Heart left ventricle (tissue), 16 donors: ENCODE results near the gene TXNDC15. TPM values are rescaled to one million over a fixed set of nuclear protein-coding genes. Genes with fewer than 3 reads are reported as not detected.

Source experiments
- ATAC-seq, 4 donors: fragments of 200-7000 bp; cut with Tn5 transposase; one replicate each; pipeline ENCODE4 v1.9.1; 2020 to 2022; ENCODE audit warnings: moderate library complexity in 4 of 4, mild to moderate bottlenecking in 3 of 4, moderate number of reproducible peaks in 1 of 4
- DNase-seq, 5 donors: peaks; one replicate each; pipeline ENCODE4 v3.0.0-alpha.2; 2020
- H3K27ac ChIP-seq, 12 donors: fragments of 200-600 bp; sonication (generic) in 4 of 12; one replicate each; pipeline versions ENCODE4 v1.5.0 to v1.8.0; 2016 to 2022; ENCODE audit warnings: mild to moderate bottlenecking in 2 of 12
- H3K27me3 ChIP-seq, 9 donors: fragments of 200-600 bp; sonication (generic) in 2 of 9; one replicate each; pipeline versions ENCODE4 v1.5.1 to v1.8.0; 2016 to 2022; ENCODE audit warnings: mild to moderate bottlenecking in 3 of 9
- H3K36me3 ChIP-seq, 9 donors: fragments of 200-600 bp; sonication (generic) in 2 of 9; one replicate each; pipeline versions ENCODE4 v1.5.0 to v1.8.0; 2018 to 2022; ENCODE audit warnings: mild to moderate bottlenecking in 2 of 9
- H3K4me1 ChIP-seq, 12 donors: fragments of 200-600 bp; sonication (generic) in 4 of 12; one replicate each; pipeline versions ENCODE4 v1.5.0 to v1.8.0; 2016 to 2022; ENCODE audit warnings: mild to moderate bottlenecking in 3 of 12
- H3K4me3 ChIP-seq, 12 donors: fragments of 200-600 bp; sonication (generic) in 4 of 12; one replicate each; pipeline versions ENCODE4 v1.5.0 to v1.8.0; 2017 to 2022; ENCODE audit warnings: mild to moderate bottlenecking in 9 of 12, moderate library complexity in 4 of 12
- H3K9me3 ChIP-seq, 12 donors: fragments of 200-600 bp; sonication (generic) in 4 of 12; one replicate each; pipeline versions ENCODE4 v1.5.0 to v1.8.0; 2016 to 2022; ENCODE audit warnings: mild to moderate bottlenecking in 1 of 12
- POLR2A ChIP-seq, 2 donors: fragments of 450-650 bp; IDR thresholded peaks; one replicate each; pipeline ENCODE4 v1.6.1; 2017; ENCODE audit warnings: antibody characterized with exemption in 2 of 2, mild to moderate bottlenecking in 2 of 2, moderate library complexity in 2 of 2
- WGBS, 4 donors: extraction: QIAGEN DNeasy Blood & Tissue Kit in 2 of 4; methylation state at CpG; one replicate each; pipeline versions ENCODE4 v1.1.5 to v1.1.7; 2013 to 2018; 5-methylcytosine and 5-hydroxymethylcytosine counted together
- intact Hi-C, 10 donors: fragments of 100-400 bp; cut with DNase I; formaldehyde crosslinking; loops; one replicate each; pipeline versions ENCODE4 v1.11.1 to v1.14.2; 2022
- polyA plus RNA-seq, 2 donors: library from polyadenylated mRNA; stranded (reverse); fragments of 200-250 nt; gene quantifications; one replicate each; pipeline ENCODE4 v1.2.3, GENCODE V29; 2013
- total RNA-seq, 9 donors: library from RNA; depleted of rRNA in 2 of 9; stranded (reverse); fragments of >200 nt in 2 of 9; fragmentation: NEBNext Ultra II Directional in 3 of 9; extraction: Animal tissue kit (Norgen Biotek cat#: 25700) in 3 of 9; gene quantifications; one replicate each; pipeline versions ENCODE4 v1.1.0 to v1.2.4, GENCODE V29; 2016 to 2023
- TF ChIP-seq, protein P1 (sequence below), 12 donors: fragments of 200-600 bp; sonication (generic) in 4 of 12; IDR thresholded peaks; one replicate each; pipeline versions ENCODE4 v1.5.0 to v1.8.0; 2018 to 2022; ENCODE audit warnings: antibody characterized with exemption in 12 of 12, mild to moderate bottlenecking in 5 of 12
- donor health status: ischemic (EF 13 %, LVEDD 7.1; RV severe dilation, severe dysfunction).
- donor health status: healthy with polysubstance abuse.
- donor health status: DM: no; HTN: yes; CAD: no.
- donor health status: DM: no; HTN: no; CAD: no.
- donor health status: ischemic (EF 25% LVEDD 6.9; RV normal size, moderate dysfunction).
- donor health status: ischemic (EF 25% LVEDD 5.7; RV mildly dilated, moderate dysfunction).
- donor health status: healthy.
- donor health status: DM: yes; HTN: yes; CAD: no.
- donor health status: ischemic (EF 35%, LVEDD 5.7; RV mildly dilated, moderate dysfunction).
- donor health status: nonischemic (EF 11% LVEDD 7.7; RV severe dilation, severe dysfunction).
- donor health status: DM: yes; HTN: yes; CAD: no.
- donor health status: PGD.
- donor health status: ischemic (EF 29% LVEDD 5.4; RV normal size, mild dysfunction).
- donor health status: nonischemic (EF 23%, LVEDD 6.1; RV moderate dilation, normal function).

Gene TXNDC15
- total and polyA plus RNA-seq, 11 donors: 38.4 to 129 (median 55.6) TPM

GRCh38 chr5:134864707-134865106, 9.5 kb upstream of the TXNDC15 start:
- Histone ChIP-seq H3K27ac (no peak overlapping the region), H3K27me3 (no peaks in the 10 kb centered on the region), H3K36me3 (peaks cover 0 to 32% (median 13%) of the 10 kb centered on the region in 9 donors), H3K9me3 (no peaks in the 10 kb centered on the region), H3K4me3 (no peak overlapping the region), H3K4me1 (no peaks in the 10 kb centered on the region)
- TF ChIP-seq, protein P1, sequence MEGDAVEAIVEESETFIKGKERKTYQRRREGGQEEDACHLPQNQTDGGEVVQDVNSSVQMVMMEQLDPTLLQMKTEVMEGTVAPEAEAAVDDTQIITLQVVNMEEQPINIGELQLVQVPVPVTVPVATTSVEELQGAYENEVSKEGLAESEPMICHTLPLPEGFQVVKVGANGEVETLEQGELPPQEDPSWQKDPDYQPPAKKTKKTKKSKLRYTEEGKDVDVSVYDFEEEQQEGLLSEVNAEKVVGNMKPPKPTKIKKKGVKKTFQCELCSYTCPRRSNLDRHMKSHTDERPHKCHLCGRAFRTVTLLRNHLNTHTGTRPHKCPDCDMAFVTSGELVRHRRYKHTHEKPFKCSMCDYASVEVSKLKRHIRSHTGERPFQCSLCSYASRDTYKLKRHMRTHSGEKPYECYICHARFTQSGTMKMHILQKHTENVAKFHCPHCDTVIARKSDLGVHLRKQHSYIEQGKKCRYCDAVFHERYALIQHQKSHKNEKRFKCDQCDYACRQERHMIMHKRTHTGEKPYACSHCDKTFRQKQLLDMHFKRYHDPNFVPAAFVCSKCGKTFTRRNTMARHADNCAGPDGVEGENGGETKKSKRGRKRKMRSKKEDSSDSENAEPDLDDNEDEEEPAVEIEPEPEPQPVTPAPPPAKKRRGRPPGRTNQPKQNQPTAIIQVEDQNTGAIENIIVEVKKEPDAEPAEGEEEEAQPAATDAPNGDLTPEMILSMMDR (IDR thresholded peaks at IDR 0.05): no peak
- TF ChIP-seq POLR2A (IDR thresholded peaks at IDR 0.05): no peak
- WGBS, 4 donors: 87 to 95% (median 89%) methylated on average over 2 of the region's 2 CpGs
- no peak for DNase-seq
- ATAC-seq: no peak
- intact Hi-C loops: no loop called here

DNA sequence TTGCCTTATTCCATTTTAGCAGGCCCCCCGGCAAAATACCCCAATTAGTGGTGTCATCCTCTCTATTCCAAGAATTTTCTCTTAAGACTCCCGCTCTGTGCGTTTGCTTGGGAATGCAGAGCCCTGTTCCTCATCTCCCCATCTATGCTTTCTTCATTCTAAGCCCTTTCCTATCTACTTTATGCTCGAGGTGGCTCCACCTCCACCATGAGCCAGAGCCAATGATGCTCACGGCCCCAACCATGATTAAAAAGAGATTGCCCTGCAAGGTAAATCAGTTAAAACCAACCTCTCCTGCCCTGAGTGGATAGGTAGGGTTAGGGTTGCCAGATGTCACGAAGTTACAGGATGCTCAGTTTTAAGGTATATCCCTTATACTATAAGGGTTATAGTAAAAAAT, 677 bp upstream of the TXNDC15 start:
- TF ChIP-seq, protein P1 (IDR thresholded peaks at IDR 0.05): no peak
- TF ChIP-seq POLR2A (IDR thresholded peaks at IDR 0.05): no peak
- H3K27me3 ChIP-seq: no peaks in the 10 kb centered on the region
- peak overlapping the region in 10 of 12 donors; percentile 74 to 97 (median 91) for H3K4me3 ChIP-seq
- intact Hi-C loops: no loop called here
- peaks cover 0 to 38% (median 16%) of the 10 kb centered on the region in 12 donors for H3K4me1 ChIP-seq
- WGBS, 4 donors: 88 to 93% (median 88%) methylated on average over 6 of the region's 6 CpGs
- no peaks in the 10 kb centered on the region for H3K36me3 ChIP-seq
- ATAC-seq (no peak), DNase-seq (no peak)
- H3K9me3 ChIP-seq: no peaks in the 10 kb centered on the region
- H3K27ac ChIP-seq: peak overlapping the region; percentile 66 to 99 (median 96)

- H3K4me3 ChIP-seq: peak overlapping the region; percentile 74 to 97 (median 91)
- peak overlapping the region; percentile 66 to 99 (median 96) for H3K27ac ChIP-seq
- no peaks in the 10 kb centered on the region for H3K9me3 ChIP-seq
- 7 to 9% (median 8%) methylated on average over 20 of the region's 20 CpGs for WGBS, 4 donors
- ATAC-seq (peak; percentile 60 to 77 (median 72)), DNase-seq (peak; percentile 55 to 82 (median 77))
- no peak for TF ChIP-seq POLR2A (IDR thresholded peaks at IDR 0.05)
- TF ChIP-seq, protein P1 (IDR thresholded peaks at IDR 0.05): no peak
- intact Hi-C loops: loop anchor here in 4 of 10 donors (1.0 to 2.0 kb wide), 5 partner anchors 29 to 30 kb away; partner anchors contain the start of genes PCBD2 (in 2 of the 4) and C5orf24 (in 1 of the 4)
- peaks cover 0 to 3% (median 0%) of the 10 kb centered on the region in 9 donors for H3K36me3 ChIP-seq
- peaks cover 0 to 45% (median 19%) of the 10 kb centered on the region in 12 donors for H3K4me1 ChIP-seq
- no peaks in the 10 kb centered on the region for H3K27me3 ChIP-seq
Measured at GRCh38 chr5:134874831-134875655, 872 bp downstream of the TXNDC15 start.

- intact Hi-C loops: no loop called here
- H3K4me3 ChIP-seq: no peak overlapping the region
- peaks cover 0 to 51% (median 19%) of the 10 kb centered on the region in 12 donors for H3K4me1 ChIP-seq
- peaks cover 0 to 5% (median 0%) of the 10 kb centered on the region in 9 donors for H3K36me3 ChIP-seq
- TF ChIP-seq, protein P1 (IDR thresholded peaks at IDR 0.05): no peak
- no peak for TF ChIP-seq POLR2A (IDR thresholded peaks at IDR 0.05)
- DNase-seq (no peak), ATAC-seq (no peak)
- peak overlapping the region in 1 of 12 donors; percentile 98 for H3K27ac ChIP-seq
- no peaks in the 10 kb centered on the region for H3K27me3 ChIP-seq
- H3K9me3 ChIP-seq: no peaks in the 10 kb centered on the region
Measured at GRCh38 chr5:134877159-134877558, 3.0 kb downstream of the TXNDC15 start.
